ENCODE measurements around the gene APIP.
"Not testable (repeated sequence)": the region's sequence is repeated elsewhere in the genome, so short reads cannot be mapped to it uniquely, and the experiment has no call there.

APIP gene

GRCh38 chr11:34916843-34917770 is 928 bp upstream of the APIP start:
- POLR2A ChIA-PET: no interaction called here
- CTCF ChIA-PET: interaction anchor here (1.0 to 2.2 kb wide), 8 partner anchors 8 to 486 kb away, joined by 3 to 12 read pairs (median 4); no protein-coding TSS in a partner anchor
- TF ChIP-seq CTCF (IDR thresholded peaks at IDR 0.05; ENCODE audit: control extremely low read depth, extremely low read depth, low read depth, missing control alignments): no peak
- DNase-seq (ENCODE audit: extremely low spot score): no peak

- POLR2A ChIA-PET: no interaction called here
- DNase-seq (ENCODE audit: extremely low spot score): no peak
- CTCF ChIA-PET: interaction anchor here (0.8 to 1.6 kb wide), 6 partner anchors 10 to 474 kb away, joined by 3 to 7 read pairs (median 4); no protein-coding TSS in a partner anchor
- no peak for TF ChIP-seq CTCF (IDR thresholded peaks at IDR 0.05; ENCODE audit: control extremely low read depth, extremely low read depth, low read depth, missing control alignments)
Measured at GRCh38 chr11:34915136-34916014, 804 bp downstream of the APIP start.

- POLR2A ChIA-PET, CTCF ChIA-PET: not testable (repeated sequence)
Measured at GRCh38 chr11:34913556-34913955, 2.6 kb downstream of the APIP start.

GRCh38 chr11:34911676-34912075 is 4.5 kb downstream of the APIP start:
- POLR2A ChIA-PET: no interaction called here
- TF ChIP-seq CTCF (IDR thresholded peaks at IDR 0.05; ENCODE audit: control extremely low read depth, extremely low read depth, low read depth, missing control alignments): no peak
- no peak for DNase-seq (ENCODE audit: extremely low spot score)
- CTCF ChIA-PET: no interaction called here

More at GRCh38 chr11:34913556-34913955, 2.6 kb downstream of the APIP start:
- DNase-seq (ENCODE audit: extremely low spot score): not testable (repeated sequence)

- ChIA-PET CTCF (interaction anchor here (1.0 to 2.2 kb wide), 3 partner anchors 18 to 398 kb away, joined by 3 to 7 read pairs (median 4); no protein-coding TSS in a partner anchor), POLR2A (no interaction called here)
Measured at GRCh38 chr11:34910817-34911216, 5.4 kb downstream of the APIP start.

GRCh38 chr11:34909955-34910354 is 6.2 kb downstream of the APIP start:
- ChIA-PET CTCF (interaction anchor here (1.1 to 2.2 kb wide), 5 partner anchors 10 to 397 kb away, joined by 4 to 7 read pairs (median 4); no protein-coding TSS in a partner anchor), POLR2A (no interaction called here)
- no peak for TF ChIP-seq CTCF (IDR thresholded peaks at IDR 0.05; ENCODE audit: control extremely low read depth, extremely low read depth, low read depth, missing control alignments)
- no peak for DNase-seq (ENCODE audit: extremely low spot score)

More at GRCh38 chr11:34910817-34911216, 5.4 kb downstream of the APIP start:
- DNase-seq (ENCODE audit: extremely low spot score): no peak
- TF ChIP-seq CTCF (IDR thresholded peaks at IDR 0.05; ENCODE audit: control extremely low read depth, extremely low read depth, low read depth, missing control alignments): no peak

Data from GM10248 (cell line).